ENCODE data around the gene GTF3C4. TPM values are rescaled to one million over a fixed set of nuclear protein-coding genes. Genes with fewer than 3 reads are reported as not detected.

Gene GTF3C4
- total RNA-seq, 2 experiments from 2014 or later = 16.2 to 16.4 TPM

- Mint-ChIP-seq H3K4me3 (no peak overlapping the region), H3K4me1 (ENCODE audit: low read depth) (peaks cover 16% of the 10 kb centered on the region)
These were observed 6.4 kb upstream of the GTF3C4 start for GRCh38 chr9:132663851-132664250.

GRCh38 chr9:132669319-132669697, 956 bp upstream of the GTF3C4 start:
- peaks cover 42% of the 10 kb centered on the region for H3K4me1 Mint-ChIP-seq (ENCODE audit: low read depth)
- ATAC-seq = no peak

More at GRCh38 chr9:132663851-132664250, 6.4 kb upstream of the GTF3C4 start:
- POLR2A ChIA-PET = no interaction called here
- Mint-ChIP-seq H3K27ac (no peak overlapping the region), H3K36me3 (ENCODE audit: low read depth) (peaks cover 23% of the 10 kb centered on the region), H3K9me3 (no peaks in the 10 kb centered on the region), H3K27me3 (no peaks in the 10 kb centered on the region)
- intact Hi-C loops (cut with micrococcal nuclease) = no loop called here
- TF ChIP-seq CTCF (IDR thresholded peaks at IDR 0.05) = no peak
- CTCF ChIA-PET = no interaction called here
- DNase-seq (no peak), ATAC-seq (no peak)

GRCh38 chr9:132669698-132670456, 387 bp upstream of the GTF3C4 start, which contains the start of gene DDX31:
TSS of gene DDX31 (minus strand) at chr9:132669983. CDS start at chr9:132669934, 49 bp downstream.
- H3K4me1 Mint-ChIP-seq (ENCODE audit: low read depth) = peaks cover 47% of the 10 kb centered on the region
- H3K27me3 Mint-ChIP-seq = no peaks in the 10 kb centered on the region
- DNase-seq (peak; percentile 87), ATAC-seq (peak; percentile 82)
- H3K36me3 Mint-ChIP-seq (ENCODE audit: low read depth) = peaks cover 36% of the 10 kb centered on the region
- no peaks in the 10 kb centered on the region for H3K9me3 Mint-ChIP-seq
- TF ChIP-seq CTCF (IDR thresholded peaks at IDR 0.05) = no peak
- POLR2A ChIA-PET = interaction anchor here (0.6 to 4.3 kb wide), 18 partner anchors 9 to 429 kb away, joined by 3 to 21 read pairs (median 4); no protein-coding TSS in a partner anchor
- CTCF ChIA-PET = interaction anchor here (1.1 to 2.1 kb wide), 5 partner anchors 25 to 232 kb away, joined by 3 to 12 read pairs (median 4); no protein-coding TSS in a partner anchor
- peak within 1 kb of the TSS; percentile 88 for H3K4me3 Mint-ChIP-seq
- H3K27ac Mint-ChIP-seq = peak within 1 kb of the TSS; percentile 92
- intact Hi-C loops (cut with micrococcal nuclease) = no loop called here

More at GRCh38 chr9:132669319-132669697, 956 bp upstream of the GTF3C4 start:
- Mint-ChIP-seq H3K4me3 (peak overlapping the region; percentile 88), H3K27me3 (no peaks in the 10 kb centered on the region), H3K27ac (peak overlapping the region; percentile 86), H3K36me3 (ENCODE audit: low read depth) (peaks cover 36% of the 10 kb centered on the region), H3K9me3 (no peaks in the 10 kb centered on the region)
- ChIA-PET POLR2A (interaction anchor here (0.6 to 4.3 kb wide), 10 partner anchors 8 to 199 kb away, joined by 3 to 21 read pairs (median 5); no protein-coding TSS in a partner anchor), CTCF (interaction anchor here (1.1 to 2.1 kb wide), 3 partner anchors 25 to 100 kb away, joined by 3 to 12 read pairs (median 5); no protein-coding TSS in a partner anchor)
- TF ChIP-seq CTCF (IDR thresholded peaks at IDR 0.05) = no peak
- intact Hi-C loops (cut with micrococcal nuclease) = no loop called here
- DNase-seq = no peak

GRCh38 chr9:132671620-132672412, 1.6 kb downstream of the GTF3C4 start:
- H3K27ac Mint-ChIP-seq = peak overlapping the region; percentile 92
- peaks cover 35% of the 10 kb centered on the region for H3K36me3 Mint-ChIP-seq (ENCODE audit: low read depth)
- POLR2A ChIA-PET = interaction anchor here (0.6 to 4.3 kb wide), 8 partner anchors 8 to 99 kb away, joined by 3 to 21 read pairs (median 4); no protein-coding TSS in a partner anchor
- peaks cover 47% of the 10 kb centered on the region for H3K4me1 Mint-ChIP-seq (ENCODE audit: low read depth)
- intact Hi-C loops (cut with micrococcal nuclease) = no loop called here
- ATAC-seq = no peak
- TF ChIP-seq CTCF (IDR thresholded peaks at IDR 0.05) = no peak
- CTCF ChIA-PET = interaction anchor here (1.0 to 1.4 kb wide), 5 partner anchors 22 to 472 kb away, joined by 3 to 5 read pairs (median 3); no protein-coding TSS in a partner anchor
- peak overlapping the region; percentile 88 for H3K4me3 Mint-ChIP-seq
- no peaks in the 10 kb centered on the region for H3K9me3 Mint-ChIP-seq
- no peak for DNase-seq
- H3K27me3 Mint-ChIP-seq = no peaks in the 10 kb centered on the region

Measured in activated CD8-positive, alpha-beta T cell treated with anti-CD3 and anti-CD28 coated beads for 36 hours (primary cell).